ENCODE results near the gene SLITRK6. TPM values are rescaled to one million over a fixed set of nuclear protein-coding genes. Genes with fewer than 3 reads are reported as not detected.
A peak's percentile ranks its signal among the peaks of the same experiment; 100 is the strongest.

Gene SLITRK6
- total and polyA plus RNA-seq, 12 donors: 0.10 to 1.6 (median 0.40) TPM

- DNase-seq: no peak
- 50 to 58% (median 53%) methylated on average over 3 of the region's 3 CpGs for WGBS, 4 donors
- intact Hi-C loops (cut with DNase I): no loop called here
- no peaks in the 10 kb centered on the region for H3K4me1 ChIP-seq (replicated peaks in 1 of 2)
- no peaks in the 10 kb centered on the region for H3K36me3 ChIP-seq (replicated peaks in 1 of 2)
- H3K27ac ChIP-seq: no peak overlapping the region
- H3K9me3 ChIP-seq (replicated peaks in 1 of 3): no peaks in the 10 kb centered on the region
- no peaks in the 10 kb centered on the region for H3K27me3 ChIP-seq
- no peak for TF ChIP-seq POLR2A (IDR thresholded peaks at IDR 0.05)
- TF ChIP-seq, protein P1, sequence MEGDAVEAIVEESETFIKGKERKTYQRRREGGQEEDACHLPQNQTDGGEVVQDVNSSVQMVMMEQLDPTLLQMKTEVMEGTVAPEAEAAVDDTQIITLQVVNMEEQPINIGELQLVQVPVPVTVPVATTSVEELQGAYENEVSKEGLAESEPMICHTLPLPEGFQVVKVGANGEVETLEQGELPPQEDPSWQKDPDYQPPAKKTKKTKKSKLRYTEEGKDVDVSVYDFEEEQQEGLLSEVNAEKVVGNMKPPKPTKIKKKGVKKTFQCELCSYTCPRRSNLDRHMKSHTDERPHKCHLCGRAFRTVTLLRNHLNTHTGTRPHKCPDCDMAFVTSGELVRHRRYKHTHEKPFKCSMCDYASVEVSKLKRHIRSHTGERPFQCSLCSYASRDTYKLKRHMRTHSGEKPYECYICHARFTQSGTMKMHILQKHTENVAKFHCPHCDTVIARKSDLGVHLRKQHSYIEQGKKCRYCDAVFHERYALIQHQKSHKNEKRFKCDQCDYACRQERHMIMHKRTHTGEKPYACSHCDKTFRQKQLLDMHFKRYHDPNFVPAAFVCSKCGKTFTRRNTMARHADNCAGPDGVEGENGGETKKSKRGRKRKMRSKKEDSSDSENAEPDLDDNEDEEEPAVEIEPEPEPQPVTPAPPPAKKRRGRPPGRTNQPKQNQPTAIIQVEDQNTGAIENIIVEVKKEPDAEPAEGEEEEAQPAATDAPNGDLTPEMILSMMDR (IDR thresholded peaks at IDR 0.05): no peak
- H3K4me3 ChIP-seq: no peak overlapping the region
Measured at GRCh38 chr13:85798556-85798955, 663 bp downstream of the SLITRK6 start.

GRCh38 chr13:85797311-85797710 lies 1.9 kb downstream of the SLITRK6 start:
- DNase-seq: no peak
- Histone ChIP-seq H3K36me3 (replicated peaks in 1 of 2) (no peaks in the 10 kb centered on the region), H3K4me1 (replicated peaks in 1 of 2) (no peaks in the 10 kb centered on the region), H3K4me3 (no peak overlapping the region), H3K27ac (no peak overlapping the region), H3K27me3 (no peaks in the 10 kb centered on the region), H3K9me3 (replicated peaks in 1 of 3) (no peaks in the 10 kb centered on the region)
- no peak for TF ChIP-seq POLR2A (IDR thresholded peaks at IDR 0.05)
- TF ChIP-seq, protein P1 (IDR thresholded peaks at IDR 0.05): no peak
- WGBS, 4 donors: 56 to 66% (median 62%) methylated on average over 4 of the region's 4 CpGs
- intact Hi-C loops (cut with DNase I): no loop called here

- Histone ChIP-seq H3K4me3 (no peak overlapping the region), H3K9me3 (replicated peaks in 1 of 3) (no peaks in the 10 kb centered on the region), H3K4me1 (replicated peaks in 1 of 2) (no peaks in the 10 kb centered on the region), H3K27ac (no peak overlapping the region), H3K27me3 (no peaks in the 10 kb centered on the region), H3K36me3 (replicated peaks in 1 of 2) (no peaks in the 10 kb centered on the region)
- 65 to 79% (median 75%) methylated on average over 3 of the region's 3 CpGs for WGBS, 4 donors
- no peak for DNase-seq
- TF ChIP-seq POLR2A (IDR thresholded peaks at IDR 0.05): no peak
- TF ChIP-seq, protein P1 (IDR thresholded peaks at IDR 0.05): no peak
- intact Hi-C loops (cut with DNase I): no loop called here
Measured at GRCh38 chr13:85785205-85785604, 14.0 kb downstream of the SLITRK6 start.

- no peaks in the 10 kb centered on the region for H3K4me1 ChIP-seq (replicated peaks in 1 of 2)
- no peak overlapping the region for H3K27ac ChIP-seq
- TF ChIP-seq POLR2A (IDR thresholded peaks at IDR 0.05): no peak
- TF ChIP-seq, protein P1 (IDR thresholded peaks at IDR 0.05): no peak
- intact Hi-C loops (cut with DNase I): no loop called here
- H3K4me3 ChIP-seq: no peak overlapping the region
- no peaks in the 10 kb centered on the region for H3K9me3 ChIP-seq (replicated peaks in 1 of 3)
- WGBS, 4 donors: 33 to 51% (median 44%) methylated on average over 3 of the region's 3 CpGs
- H3K27me3 ChIP-seq: no peaks in the 10 kb centered on the region
- DNase-seq: peak in 5 of 7 donors; percentile 14 to 48 (median 21)
- no peaks in the 10 kb centered on the region for H3K36me3 ChIP-seq (replicated peaks in 1 of 2)
Measured at GRCh38 chr13:85772367-85772766, 26.9 kb downstream of the SLITRK6 start.

Data from adrenal gland (tissue), 12 donors.